ENCODE measurements around the gene OPN5. TPM values are rescaled to one million over a fixed set of nuclear protein-coding genes. Genes with fewer than 3 reads are reported as not detected.

The OPN5 gene
- total and polyA plus RNA-seq, 8 donors: not detected

- 44 to 46% methylated on average over 1 of the region's 1 CpG for WGBS, 2 donors
- H3K27me3 ChIP-seq: no peaks in the 10 kb centered on the region
- no peak for DNase-seq
- H3K4me3 ChIP-seq: no peak overlapping the region
- TF ChIP-seq, protein P1, sequence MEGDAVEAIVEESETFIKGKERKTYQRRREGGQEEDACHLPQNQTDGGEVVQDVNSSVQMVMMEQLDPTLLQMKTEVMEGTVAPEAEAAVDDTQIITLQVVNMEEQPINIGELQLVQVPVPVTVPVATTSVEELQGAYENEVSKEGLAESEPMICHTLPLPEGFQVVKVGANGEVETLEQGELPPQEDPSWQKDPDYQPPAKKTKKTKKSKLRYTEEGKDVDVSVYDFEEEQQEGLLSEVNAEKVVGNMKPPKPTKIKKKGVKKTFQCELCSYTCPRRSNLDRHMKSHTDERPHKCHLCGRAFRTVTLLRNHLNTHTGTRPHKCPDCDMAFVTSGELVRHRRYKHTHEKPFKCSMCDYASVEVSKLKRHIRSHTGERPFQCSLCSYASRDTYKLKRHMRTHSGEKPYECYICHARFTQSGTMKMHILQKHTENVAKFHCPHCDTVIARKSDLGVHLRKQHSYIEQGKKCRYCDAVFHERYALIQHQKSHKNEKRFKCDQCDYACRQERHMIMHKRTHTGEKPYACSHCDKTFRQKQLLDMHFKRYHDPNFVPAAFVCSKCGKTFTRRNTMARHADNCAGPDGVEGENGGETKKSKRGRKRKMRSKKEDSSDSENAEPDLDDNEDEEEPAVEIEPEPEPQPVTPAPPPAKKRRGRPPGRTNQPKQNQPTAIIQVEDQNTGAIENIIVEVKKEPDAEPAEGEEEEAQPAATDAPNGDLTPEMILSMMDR (IDR thresholded peaks at IDR 0.05): no peak
- FAIRE-seq: no peak
- ATAC-seq: no peak
- intact Hi-C loops (cut with DNase I): no loop called here
- H3K9me3 ChIP-seq: no peaks in the 10 kb centered on the region
- no peak overlapping the region for H3K27ac ChIP-seq
- no peaks in the 10 kb centered on the region for H3K36me3 ChIP-seq
- H3K4me1 ChIP-seq: no peaks in the 10 kb centered on the region
Measured at GRCh38 chr6:47854971-47855370, 73.1 kb downstream of the OPN5 start.

GRCh38 chr6:47859175-47859574 lies 77.3 kb downstream of the OPN5 start:
- Histone ChIP-seq H3K27me3 (no peaks in the 10 kb centered on the region), H3K27ac (no peak overlapping the region), H3K36me3 (no peaks in the 10 kb centered on the region), H3K9me3 (no peaks in the 10 kb centered on the region), H3K4me3 (no peak overlapping the region), H3K4me1 (no peaks in the 10 kb centered on the region)
- WGBS, 2 donors: 14 to 27% methylated on average over 1 of the region's 1 CpG
- no peak for FAIRE-seq
- no peak for DNase-seq
- TF ChIP-seq, protein P1 (IDR thresholded peaks at IDR 0.05): no peak
- ATAC-seq: peak in 2 of 4 donors; percentile 53 to 56
- intact Hi-C loops (cut with DNase I): no loop called here

DNA sequence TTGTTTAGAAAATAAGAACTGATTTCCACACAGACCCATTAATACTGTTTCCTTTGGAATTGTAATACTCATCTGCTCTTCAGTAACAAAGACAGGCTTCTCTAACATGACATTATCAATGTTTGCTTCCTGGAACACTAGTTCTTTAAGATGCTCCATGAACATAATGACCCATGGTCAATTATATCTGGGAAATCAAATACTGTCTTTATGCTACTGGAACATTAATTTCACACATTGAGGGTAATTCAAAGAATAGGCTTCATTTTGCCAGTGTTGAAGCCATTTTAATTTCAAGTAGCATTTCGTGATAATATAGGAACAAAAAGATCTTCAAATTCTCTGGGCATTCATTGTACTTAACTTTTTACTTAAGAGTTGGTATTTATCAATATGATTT lies 80.9 kb downstream of the OPN5 start:
- intact Hi-C loops (cut with DNase I): no loop called here
- Histone ChIP-seq H3K9me3 (no peaks in the 10 kb centered on the region), H3K27me3 (no peaks in the 10 kb centered on the region), H3K27ac (no peak overlapping the region), H3K36me3 (no peaks in the 10 kb centered on the region), H3K4me3 (no peak overlapping the region), H3K4me1 (no peaks in the 10 kb centered on the region)
- WGBS, 2 donors: 56 to 69% methylated on average over 1 of the region's 1 CpG
- FAIRE-seq: no peak
- TF ChIP-seq, protein P1 (IDR thresholded peaks at IDR 0.05): no peak
- no peak for DNase-seq
- no peak for ATAC-seq

- H3K4me3 ChIP-seq: no peak overlapping the region
- TF ChIP-seq, protein P1 (IDR thresholded peaks at IDR 0.05): no peak
- H3K27ac ChIP-seq: no peak overlapping the region
- H3K36me3 ChIP-seq: no peaks in the 10 kb centered on the region
- H3K4me1 ChIP-seq: no peaks in the 10 kb centered on the region
- no peaks in the 10 kb centered on the region for H3K9me3 ChIP-seq
- 53 to 69% methylated on average over 2 of the region's 2 CpGs for WGBS, 2 donors
- FAIRE-seq (no peak), DNase-seq (no peak), ATAC-seq (no peak)
- H3K27me3 ChIP-seq: peaks cover 0 to 3% (median 0%) of the 10 kb centered on the region in 4 donors
- intact Hi-C loops (cut with DNase I): no loop called here
Measured at GRCh38 chr6:47865206-47865605, 83.4 kb downstream of the OPN5 start.

DNA sequence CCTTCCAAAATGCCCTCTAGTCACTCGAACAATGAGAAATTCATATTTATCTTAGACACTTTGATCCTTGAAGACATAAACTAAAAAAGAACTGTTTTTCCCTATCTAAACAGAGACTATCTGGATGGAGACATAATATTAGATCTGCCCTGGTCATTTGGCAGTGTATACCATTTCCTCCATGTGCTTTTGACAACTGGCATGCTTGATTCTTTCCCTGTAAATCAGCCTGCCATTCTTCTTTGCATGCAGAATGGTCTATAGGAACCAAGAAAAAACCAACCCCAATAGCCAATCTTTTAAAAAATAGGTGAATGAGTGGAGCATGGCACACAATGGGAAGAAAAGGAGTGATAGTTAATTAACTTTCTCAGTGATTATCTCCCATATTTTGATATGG lies 93.8 kb downstream of the OPN5 start:
- Histone ChIP-seq H3K27me3 (peaks cover 0 to 9% (median 0%) of the 10 kb centered on the region in 4 donors), H3K4me1 (no peaks in the 10 kb centered on the region), H3K4me3 (no peak overlapping the region), H3K27ac (no peak overlapping the region), H3K36me3 (no peaks in the 10 kb centered on the region), H3K9me3 (no peaks in the 10 kb centered on the region)
- no peak for ATAC-seq
- WGBS, 2 donors: 47 to 50% methylated on average over 1 of the region's 1 CpG
- DNase-seq: no peak
- TF ChIP-seq, protein P1 (IDR thresholded peaks at IDR 0.05): no peak
- FAIRE-seq: no peak
- intact Hi-C loops (cut with DNase I): no loop called here

Other genes with a start within 250 kb of the OPN5 start
- not detected for gene ADGRF4, start 83.5 kb upstream of the OPN5 start, total RNA-seq
- gene ADGRF4, start 83.5 kb upstream of the OPN5 start, polyA plus RNA-seq: under 1 TPM in 1 of 2 donors, not detected in 1; 0.02 TPM